ENCODE data around the gene GRPEL1. TPM values are rescaled to one million over a fixed set of nuclear protein-coding genes. Genes with fewer than 3 reads are reported as not detected.

The GRPEL1 gene
- total RNA-seq, 1 experiment from 2014 or later, result 80.1 TPM

DNA sequence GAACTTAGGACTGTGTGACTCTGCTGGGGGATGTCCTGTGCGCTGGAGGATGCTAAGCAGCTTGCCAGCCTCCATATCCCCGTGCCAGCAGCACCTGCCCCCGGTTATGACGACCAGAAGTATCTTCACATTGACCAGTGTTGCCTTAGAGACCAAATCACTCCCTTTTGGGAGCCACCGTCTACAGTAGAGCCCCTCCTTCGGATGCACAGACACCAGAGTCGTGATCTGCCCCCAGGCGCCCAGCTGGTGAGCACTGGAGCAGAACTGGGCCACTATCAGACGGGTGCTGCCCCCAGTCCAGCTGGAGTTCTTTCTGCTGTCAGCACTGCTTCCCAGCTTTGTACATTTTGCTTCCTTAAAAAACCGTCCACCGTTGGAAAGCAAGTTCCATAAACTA is 54.7 kb downstream of the GRPEL1 start:
- Histone ChIP-seq H3K9ac (ENCODE audit: low read length) (no peak overlapping the region), H3K79me2 (ENCODE audit: insufficient read depth, low read length) (peaks cover 4% of the 10 kb centered on the region; the same call in 1 of the 2 replicates), H3K4me1 (ENCODE audit: control insufficient read depth in 1 of 2, insufficient read depth in 2 of 2, low read length in 2 of 2) (peaks cover 0 to under 1% of the 10 kb centered on the region in 2 experiments; a peak in 1 of 4 replicates), H3K27me3 (ENCODE audit: insufficient read depth, low read length) (no peaks in the 10 kb centered on the region), H4K20me1 (ENCODE audit: insufficient read depth) (no peaks in the 10 kb centered on the region), H2AFZ (ENCODE audit: low read depth, low read length, poor library complexity, severe bottlenecking) (no peak overlapping the region), H3K9me3 (ENCODE audit: control insufficient read depth in 1 of 2, insufficient read depth in 1 of 2, low read depth in 1 of 2, low read length in 2 of 2) (no peaks in the 10 kb centered on the region), H3K4me3 (replicated peaks in 1 of 2; ENCODE audit: low read depth in 1 of 2, low read length in 2 of 2) (no peak overlapping the region), H3K27ac (ENCODE audit: low read depth, low read length) (no peak overlapping the region), H3K4me2 (ENCODE audit: low read length) (no peak overlapping the region), H3K36me3 (ENCODE audit: control insufficient read depth in 1 of 2, insufficient read depth in 2 of 2, low read length in 2 of 2) (peaks cover 20 to 53% of the 10 kb centered on the region in 2 experiments), H3K9me2 (ENCODE audit: insufficient read depth) (no peaks in the 10 kb centered on the region)
- POLR2A ChIA-PET, result no interaction called here
- CTCF ChIA-PET, result no interaction called here
- DNase-seq (ENCODE audit: low read depth, low spot score) (no peak), ATAC-seq (no peak)
- no TSS peak for BruUV-seq (replicated peaks)
- intact Hi-C loops (cut with micrococcal nuclease), result no loop called here
- TF ChIP-seq ZFX (IDR thresholded peaks at IDR 0.05) (no peak), YY1 (IDR thresholded peaks at IDR 0.05; ENCODE audit: extremely low read depth, insufficient replicate concordance, low read depth, low read length) (no peak), SP1 (IDR thresholded peaks at IDR 0.05; ENCODE audit: low read depth) (no peak), EZH2 (IDR thresholded peaks at IDR 0.05) (no peak), POLR2A (IDR thresholded peaks at IDR 0.05; ENCODE audit: borderline replicate concordance, extremely low read depth, insufficient read depth, insufficient read length) (no peak), POLR2AphosphoS5 (IDR thresholded peaks at IDR 0.05; ENCODE audit: low read depth, low read length) (no peak), CEBPB (IDR thresholded peaks at IDR 0.05; ENCODE audit: low read depth) (no peak), CBX3 (IDR thresholded peaks at IDR 0.05; ENCODE audit: low read depth) (no peak), SRF (IDR thresholded peaks at IDR 0.05; ENCODE audit: low read depth) (no peak), ZNF274 (IDR thresholded peaks at IDR 0.05; ENCODE audit: low read depth, low read length) (no peak), SIN3A (IDR thresholded peaks at IDR 0.05; ENCODE audit: low read depth) (no peak), EGR1 (IDR thresholded peaks at IDR 0.05; ENCODE audit: low read depth) (no peak), EZH2phosphoT487 (IDR thresholded peaks at IDR 0.05; ENCODE audit: borderline replicate concordance) (no peak)
- TF ChIP-seq, protein P1, sequence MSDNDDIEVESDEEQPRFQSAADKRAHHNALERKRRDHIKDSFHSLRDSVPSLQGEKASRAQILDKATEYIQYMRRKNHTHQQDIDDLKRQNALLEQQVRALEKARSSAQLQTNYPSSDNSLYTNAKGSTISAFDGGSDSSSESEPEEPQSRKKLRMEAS (IDR thresholded peaks at IDR 0.05), result no peak
- TF ChIP-seq, protein P2, sequence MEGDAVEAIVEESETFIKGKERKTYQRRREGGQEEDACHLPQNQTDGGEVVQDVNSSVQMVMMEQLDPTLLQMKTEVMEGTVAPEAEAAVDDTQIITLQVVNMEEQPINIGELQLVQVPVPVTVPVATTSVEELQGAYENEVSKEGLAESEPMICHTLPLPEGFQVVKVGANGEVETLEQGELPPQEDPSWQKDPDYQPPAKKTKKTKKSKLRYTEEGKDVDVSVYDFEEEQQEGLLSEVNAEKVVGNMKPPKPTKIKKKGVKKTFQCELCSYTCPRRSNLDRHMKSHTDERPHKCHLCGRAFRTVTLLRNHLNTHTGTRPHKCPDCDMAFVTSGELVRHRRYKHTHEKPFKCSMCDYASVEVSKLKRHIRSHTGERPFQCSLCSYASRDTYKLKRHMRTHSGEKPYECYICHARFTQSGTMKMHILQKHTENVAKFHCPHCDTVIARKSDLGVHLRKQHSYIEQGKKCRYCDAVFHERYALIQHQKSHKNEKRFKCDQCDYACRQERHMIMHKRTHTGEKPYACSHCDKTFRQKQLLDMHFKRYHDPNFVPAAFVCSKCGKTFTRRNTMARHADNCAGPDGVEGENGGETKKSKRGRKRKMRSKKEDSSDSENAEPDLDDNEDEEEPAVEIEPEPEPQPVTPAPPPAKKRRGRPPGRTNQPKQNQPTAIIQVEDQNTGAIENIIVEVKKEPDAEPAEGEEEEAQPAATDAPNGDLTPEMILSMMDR (IDR thresholded peaks at IDR 0.05 in 2 of 3, conservative IDR thresholded peaks at IDR 0.05 in 1 of 3; ENCODE audit: borderline replicate concordance in 1 of 3, insufficient read depth in 1 of 3, low read depth in 2 of 3, low read length in 2 of 3), result no peak
- TF ChIP-seq, protein P3, sequence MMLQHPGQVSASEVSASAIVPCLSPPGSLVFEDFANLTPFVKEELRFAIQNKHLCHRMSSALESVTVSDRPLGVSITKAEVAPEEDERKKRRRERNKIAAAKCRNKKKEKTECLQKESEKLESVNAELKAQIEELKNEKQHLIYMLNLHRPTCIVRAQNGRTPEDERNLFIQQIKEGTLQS (IDR thresholded peaks at IDR 0.05), result no peak
- TF ChIP-seq, protein P4, sequence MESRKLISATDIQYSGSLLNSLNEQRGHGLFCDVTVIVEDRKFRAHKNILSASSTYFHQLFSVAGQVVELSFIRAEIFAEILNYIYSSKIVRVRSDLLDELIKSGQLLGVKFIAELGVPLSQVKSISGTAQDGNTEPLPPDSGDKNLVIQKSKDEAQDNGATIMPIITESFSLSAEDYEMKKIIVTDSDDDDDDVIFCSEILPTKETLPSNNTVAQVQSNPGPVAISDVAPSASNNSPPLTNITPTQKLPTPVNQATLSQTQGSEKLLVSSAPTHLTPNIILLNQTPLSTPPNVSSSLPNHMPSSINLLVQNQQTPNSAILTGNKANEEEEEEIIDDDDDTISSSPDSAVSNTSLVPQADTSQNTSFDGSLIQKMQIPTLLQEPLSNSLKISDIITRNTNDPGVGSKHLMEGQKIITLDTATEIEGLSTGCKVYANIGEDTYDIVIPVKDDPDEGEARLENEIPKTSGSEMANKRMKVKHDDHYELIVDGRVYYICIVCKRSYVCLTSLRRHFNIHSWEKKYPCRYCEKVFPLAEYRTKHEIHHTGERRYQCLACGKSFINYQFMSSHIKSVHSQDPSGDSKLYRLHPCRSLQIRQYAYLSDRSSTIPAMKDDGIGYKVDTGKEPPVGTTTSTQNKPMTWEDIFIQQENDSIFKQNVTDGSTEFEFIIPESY (IDR thresholded peaks at IDR 0.05; ENCODE audit: extremely low read depth, insufficient replicate concordance, low read length), result no peak
- RAD21 ChIA-PET (ENCODE audit: low non-redundant PET in 1 of 2, low total read pairs in 2 of 2, uncharacterized antibody in 2 of 2, unreplicated experiment in 2 of 2), result no interaction called here

All from HCT116 (cell line).